PC-3 (cell line): ENCODE results near the gene MED22.

Source experiments
- EZH2 ChIP-seq: fragments of 300-600 bp; sonication (generic); IDR thresholded peaks from one replicate; pipeline ENCODE4 v1.6.1; 2017; ENCODE audit warnings: antibody characterized with exemption, mild to moderate bottlenecking, low read length; ENCODE audit not compliant: unreplicated experiment
- EZH2phosphoT487 ChIP-seq: fragments of 300-600 bp; sonication (generic); IDR thresholded peaks from 2 replicates; pipeline ENCODE4 v1.6.1; 2018; ENCODE audit warnings: mild to moderate bottlenecking, antibody characterized with exemption, low read length, borderline replicate concordance
- TF ChIP-seq, protein P1 (sequence below): fragments of 300-600 bp; sonication (generic); conservative IDR thresholded peaks from 2 replicates; pipeline ENCODE4 v1.5.1; 2017; ENCODE audit warnings: antibody characterized with exemption, low read depth, mild to moderate bottlenecking, low read length

DNA sequence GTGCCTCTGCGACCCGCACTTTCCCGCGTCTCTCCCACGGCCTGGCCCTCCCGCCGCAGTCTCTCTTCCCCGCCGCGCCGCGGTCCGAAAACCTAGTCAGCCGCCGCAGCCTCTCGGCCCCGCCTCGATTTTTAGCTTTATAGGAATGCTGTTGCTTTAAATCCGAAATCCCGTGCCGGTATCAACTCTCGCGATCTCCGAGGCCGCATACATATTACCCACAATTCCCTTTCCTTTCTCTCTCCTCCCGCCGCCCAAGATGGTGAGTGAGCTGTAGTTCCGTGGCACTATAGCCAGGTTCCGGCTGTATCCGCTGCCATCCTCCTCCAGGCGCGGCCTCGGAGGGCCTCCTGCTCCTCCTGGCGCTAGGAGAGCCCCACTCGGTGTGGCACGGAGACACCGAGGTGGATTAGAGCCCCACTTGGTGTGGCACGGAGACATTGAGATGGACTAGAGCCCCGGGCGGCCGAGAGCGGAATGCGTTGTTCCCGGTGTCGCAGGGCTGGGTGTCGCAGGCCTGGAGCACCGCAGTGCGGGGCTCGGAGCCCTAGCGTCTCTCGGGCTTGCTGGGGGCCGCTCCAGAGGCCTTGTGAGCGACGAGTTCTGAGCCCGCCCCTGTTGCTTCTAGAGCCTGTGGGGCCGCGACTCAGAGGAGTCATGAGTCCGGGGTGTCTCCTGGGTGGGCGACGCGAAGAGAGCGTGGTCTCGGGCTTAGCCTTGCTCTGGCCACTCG, at the start of gene MED22, which contains the start of gene RPL7A:
- TF ChIP-seq, protein P1, sequence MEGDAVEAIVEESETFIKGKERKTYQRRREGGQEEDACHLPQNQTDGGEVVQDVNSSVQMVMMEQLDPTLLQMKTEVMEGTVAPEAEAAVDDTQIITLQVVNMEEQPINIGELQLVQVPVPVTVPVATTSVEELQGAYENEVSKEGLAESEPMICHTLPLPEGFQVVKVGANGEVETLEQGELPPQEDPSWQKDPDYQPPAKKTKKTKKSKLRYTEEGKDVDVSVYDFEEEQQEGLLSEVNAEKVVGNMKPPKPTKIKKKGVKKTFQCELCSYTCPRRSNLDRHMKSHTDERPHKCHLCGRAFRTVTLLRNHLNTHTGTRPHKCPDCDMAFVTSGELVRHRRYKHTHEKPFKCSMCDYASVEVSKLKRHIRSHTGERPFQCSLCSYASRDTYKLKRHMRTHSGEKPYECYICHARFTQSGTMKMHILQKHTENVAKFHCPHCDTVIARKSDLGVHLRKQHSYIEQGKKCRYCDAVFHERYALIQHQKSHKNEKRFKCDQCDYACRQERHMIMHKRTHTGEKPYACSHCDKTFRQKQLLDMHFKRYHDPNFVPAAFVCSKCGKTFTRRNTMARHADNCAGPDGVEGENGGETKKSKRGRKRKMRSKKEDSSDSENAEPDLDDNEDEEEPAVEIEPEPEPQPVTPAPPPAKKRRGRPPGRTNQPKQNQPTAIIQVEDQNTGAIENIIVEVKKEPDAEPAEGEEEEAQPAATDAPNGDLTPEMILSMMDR: no peak
- no peak for TF ChIP-seq EZH2
- TF ChIP-seq EZH2phosphoT487: no peak
